HFF-Myc (cell line): Measurements from ENCODE around the gene TBX5.
"Not testable (repeated sequence)": the region's sequence is repeated elsewhere in the genome, so short reads cannot be mapped to it uniquely, and the experiment has no call there.

Source experiments
- DNase-seq: peaks from one replicate; pipeline ENCODE4 v3.0.0-alpha.2; 2011; ENCODE audit warnings: low read depth; ENCODE audit errors: extremely low read depth
- H3K4me3 ChIP-seq: replicated peaks from 2 replicates; pipeline ENCODE4 v1.5.1; 2011; ENCODE audit warnings: low read depth, mild to moderate bottlenecking, control low read depth, low read length
- CTCF ChIP-seq: IDR thresholded peaks from 2 replicates; pipeline ENCODE4 v1.5.1; 2012; ENCODE audit warnings: mild to moderate bottlenecking, low read depth, low read length, control low read depth; ENCODE audit errors: missing control alignments

TBX5 gene

GRCh38 chr12:114360485-114360884 lies 45.5 kb downstream of the TBX5 start:
- no peak for TF ChIP-seq CTCF
- no peak overlapping the region for H3K4me3 ChIP-seq
- DNase-seq = no peak

- no peak for DNase-seq
- peak; percentile 33 for TF ChIP-seq CTCF
Observed at GRCh38 chr12:114355389-114356088, 50.4 kb downstream of the TBX5 start.

DNA sequence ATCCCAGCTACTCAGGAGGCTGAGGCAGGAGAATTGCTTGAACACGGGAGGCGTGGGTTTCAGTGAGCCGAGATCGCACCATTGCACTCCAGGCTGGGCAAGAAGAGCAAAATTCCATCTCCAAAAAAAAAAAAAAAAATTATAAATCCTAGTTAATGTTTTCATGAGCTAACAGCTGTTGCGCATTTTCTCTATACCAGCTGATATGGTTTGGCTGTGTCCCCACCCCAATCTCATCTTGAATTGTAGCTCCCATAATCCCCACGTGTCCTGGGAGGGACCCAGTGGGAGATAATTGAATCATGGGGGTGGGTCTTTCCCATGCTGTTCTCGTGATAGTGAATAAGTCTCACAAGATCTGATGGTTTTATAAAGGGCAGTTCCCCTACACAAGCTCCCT lies 56.7 kb downstream of the TBX5 start:
- DNase-seq, H3K4me3 ChIP-seq: not testable (repeated sequence)

More at GRCh38 chr12:114355389-114356088, 50.4 kb downstream of the TBX5 start:
- H3K4me3 ChIP-seq = no peak overlapping the region

- no peak for TF ChIP-seq CTCF
- H3K4me3 ChIP-seq = no peak overlapping the region
- no peak for DNase-seq
Observed at GRCh38 chr12:114347861-114348260, 58.1 kb downstream of the TBX5 start.

- no peak for DNase-seq
- TF ChIP-seq CTCF = no peak
- no peak overlapping the region for H3K4me3 ChIP-seq
Observed at GRCh38 chr12:114344831-114345230, 61.1 kb downstream of the TBX5 start.

- no peak overlapping the region for H3K4me3 ChIP-seq
- DNase-seq = no peak
- no peak for TF ChIP-seq CTCF
Observed at GRCh38 chr12:114344303-114344663, 61.7 kb downstream of the TBX5 start.

DNA sequence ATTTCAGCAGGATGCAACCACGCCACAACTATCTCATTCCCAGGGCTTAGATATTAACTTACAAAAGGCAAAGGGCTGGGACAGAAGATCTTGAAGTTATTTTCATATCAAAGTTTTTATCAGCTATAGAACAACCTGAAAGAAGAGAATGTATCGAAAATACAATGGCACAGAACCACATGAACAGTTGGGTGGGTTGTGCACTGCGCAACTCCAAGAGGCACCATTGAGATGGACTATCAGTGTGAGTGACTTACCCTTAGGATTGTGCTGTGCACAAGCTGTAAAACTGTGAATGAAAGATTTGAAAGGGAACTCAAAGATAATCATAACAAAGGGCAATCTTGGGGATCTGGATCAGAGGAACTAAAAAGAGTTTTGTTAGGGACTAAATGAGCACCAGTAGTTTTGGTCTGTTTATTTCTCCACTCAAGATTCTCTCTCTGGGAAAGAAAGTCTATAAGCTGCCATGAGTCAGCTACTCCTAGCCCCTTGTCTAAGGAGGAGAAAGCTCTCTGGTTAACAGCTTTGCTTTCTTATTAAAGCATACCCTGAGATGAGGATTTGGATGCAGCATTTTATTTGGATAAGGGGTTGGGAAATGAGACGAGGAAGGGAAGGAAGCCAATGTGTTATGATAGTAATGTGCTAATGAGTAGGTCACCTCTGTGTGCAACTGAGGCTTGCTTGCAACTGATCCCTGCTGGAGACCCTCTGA lies 62.2 kb downstream of the TBX5 start:
- no peak overlapping the region for H3K4me3 ChIP-seq
- no peak for DNase-seq
- no peak for TF ChIP-seq CTCF
